HG02571 (cell line): ENCODE results near the gene SRSF4.
"Not testable (repeated sequence)": the region's sequence is repeated elsewhere in the genome, so short reads cannot be mapped to it uniquely, and the experiment has no call there.

Experiments
- ATAC-seq: cut with Tn5 transposase; IDR thresholded peaks from one replicate; pipeline ENCODE4 v1.9.1; 2021; ENCODE audit warnings: mild to moderate bottlenecking, moderate library complexity; ENCODE audit not compliant: unreplicated experiment

The SRSF4 gene

DNA sequence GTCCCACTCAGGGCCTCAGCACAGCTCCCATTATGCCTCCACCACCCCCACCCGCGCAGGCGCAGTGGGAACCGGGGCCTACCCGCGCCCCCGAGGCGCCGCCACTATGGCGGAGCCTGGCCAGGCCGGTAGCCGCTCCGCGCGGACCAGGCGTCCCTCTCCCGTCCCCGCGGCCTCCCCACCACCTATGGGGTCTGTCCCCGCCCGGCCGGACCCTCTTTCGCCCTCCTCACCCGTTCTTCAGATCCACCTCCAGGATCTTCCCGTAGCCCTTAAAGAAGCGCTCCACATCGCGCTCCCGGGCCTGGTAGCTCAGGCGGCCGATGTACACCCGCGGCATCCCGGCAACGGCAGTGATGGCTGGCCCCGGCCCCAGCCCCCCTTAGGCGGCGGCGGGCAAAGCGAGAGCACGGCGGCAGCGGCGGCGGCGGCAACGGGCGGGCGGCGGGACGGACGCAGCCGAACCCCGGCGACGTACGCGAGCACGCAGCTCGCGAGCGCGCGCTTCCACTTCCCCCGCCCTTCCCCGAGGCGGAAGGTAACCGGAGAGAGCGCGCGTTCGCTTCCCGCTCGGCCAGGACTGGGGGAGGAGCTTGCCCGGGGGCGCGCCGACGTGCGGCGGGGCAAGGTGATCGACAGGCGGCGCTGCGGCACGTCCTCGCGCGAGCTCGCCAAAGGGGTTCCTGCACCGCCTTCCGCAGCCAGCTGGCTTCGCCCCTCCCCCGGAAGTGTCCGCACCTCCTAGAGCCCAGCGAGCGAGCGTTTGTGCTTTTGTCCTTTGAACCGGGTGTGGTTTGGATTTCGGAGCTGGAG is at the start of gene SRSF4:
TSS of gene SRSF4 (minus strand) at position 488 of the 813 bp plus-strand sequence. CDS start at position 340, 148 bp downstream.
- peak; percentile 84 for ATAC-seq

DNA sequence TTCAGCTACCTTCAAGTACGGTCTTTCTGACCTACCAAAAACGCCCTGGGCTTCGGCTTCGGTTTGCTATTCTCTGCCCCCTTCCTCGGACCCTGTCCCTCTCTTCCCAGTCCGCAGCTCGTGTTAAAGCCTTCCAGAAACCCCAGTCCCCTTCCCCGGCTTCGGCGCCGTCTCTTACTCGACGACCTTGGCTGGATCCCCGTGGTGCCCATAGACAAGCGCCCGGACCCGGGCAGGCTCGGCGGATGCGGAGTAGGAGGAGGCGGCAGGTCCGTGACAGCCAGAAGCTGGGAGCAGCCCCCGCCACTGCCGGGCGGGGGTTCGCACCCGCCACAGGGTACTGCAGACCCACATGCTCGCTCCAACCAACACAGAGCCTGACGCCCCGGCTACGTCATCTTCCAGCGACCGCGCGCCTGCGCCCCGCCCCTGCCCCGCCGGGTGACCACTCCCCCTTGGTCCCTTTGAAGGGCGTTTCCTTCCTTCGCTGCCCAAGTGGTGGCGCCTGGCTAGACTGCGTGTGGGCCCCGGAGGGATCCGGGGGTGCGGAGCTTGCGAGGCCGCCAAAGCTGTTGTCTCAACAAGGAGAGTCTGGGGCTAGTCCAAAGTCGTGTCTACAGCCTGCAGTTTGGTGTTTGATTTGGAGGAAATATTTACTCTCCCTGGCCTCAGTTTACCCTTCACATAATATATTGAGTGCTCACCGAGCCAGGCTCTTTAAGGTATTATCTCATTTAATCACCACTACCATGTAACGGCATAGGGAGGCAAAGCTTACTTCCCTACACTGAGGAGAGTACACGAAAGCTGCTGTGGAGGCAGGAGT is 49.1 kb upstream of the SRSF4 start, which contains the start of gene MECR:
TSS of gene MECR (minus strand) at position 382 of the 826 bp plus-strand sequence. CDS start at position 354, 28 bp downstream.
- peak; percentile 80 for ATAC-seq

DNA sequence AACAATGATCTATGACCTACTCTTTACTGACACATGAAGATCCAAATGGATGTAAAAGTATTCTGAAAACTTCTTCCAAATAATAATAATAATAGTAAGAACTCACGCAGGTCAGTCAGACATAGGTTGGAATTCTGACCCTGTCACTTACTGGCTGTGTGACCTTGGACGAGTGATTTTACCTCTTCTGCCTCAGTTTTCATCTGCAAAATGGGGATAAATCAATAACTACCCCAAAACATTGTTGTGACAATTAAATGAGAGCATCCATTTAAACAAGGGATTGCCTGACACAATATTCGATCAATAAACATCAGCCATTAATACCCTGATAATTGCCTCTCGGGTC is 48.5 kb upstream of the SRSF4 start:
- ATAC-seq, result no peak

DNA sequence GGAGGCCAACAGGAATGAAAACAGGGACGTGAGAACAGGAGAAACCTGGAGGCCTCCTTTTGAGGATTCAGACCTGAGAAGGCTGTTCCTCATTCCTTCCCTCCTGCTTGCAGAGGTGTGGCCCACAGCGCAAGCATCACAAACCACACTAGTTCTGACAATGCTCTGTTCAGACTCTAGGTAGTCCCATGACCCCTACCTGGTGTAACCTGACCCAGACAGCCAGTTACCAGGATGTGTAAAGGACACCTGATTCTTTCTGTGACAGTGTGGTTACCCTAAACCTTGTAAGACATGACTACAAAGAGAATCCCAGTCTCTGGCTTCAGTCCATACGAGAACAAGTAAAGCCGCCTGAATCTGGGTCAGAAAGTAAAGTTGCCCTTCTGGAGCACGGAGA is 45.8 kb upstream of the SRSF4 start:
- no peak for ATAC-seq

DNA sequence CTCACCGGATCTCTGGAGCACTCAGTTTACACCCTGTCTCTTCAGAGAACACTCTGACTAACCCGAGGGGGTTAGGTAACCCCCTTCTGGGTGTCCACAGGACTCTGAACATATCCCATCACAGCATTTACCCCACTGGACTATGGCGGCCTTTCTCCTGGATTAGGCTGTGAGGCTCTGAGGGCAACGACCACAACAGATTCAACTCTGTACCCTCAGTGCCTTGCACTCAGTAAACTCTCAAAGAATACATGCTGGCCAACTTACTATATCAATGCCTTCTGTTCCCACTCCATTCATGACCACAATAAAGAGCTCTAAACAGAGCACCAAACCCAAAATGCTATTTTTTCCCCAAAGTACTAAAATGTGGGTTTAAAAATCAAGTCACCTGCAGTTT is 43.7 kb upstream of the SRSF4 start:
- ATAC-seq, result no peak

DNA sequence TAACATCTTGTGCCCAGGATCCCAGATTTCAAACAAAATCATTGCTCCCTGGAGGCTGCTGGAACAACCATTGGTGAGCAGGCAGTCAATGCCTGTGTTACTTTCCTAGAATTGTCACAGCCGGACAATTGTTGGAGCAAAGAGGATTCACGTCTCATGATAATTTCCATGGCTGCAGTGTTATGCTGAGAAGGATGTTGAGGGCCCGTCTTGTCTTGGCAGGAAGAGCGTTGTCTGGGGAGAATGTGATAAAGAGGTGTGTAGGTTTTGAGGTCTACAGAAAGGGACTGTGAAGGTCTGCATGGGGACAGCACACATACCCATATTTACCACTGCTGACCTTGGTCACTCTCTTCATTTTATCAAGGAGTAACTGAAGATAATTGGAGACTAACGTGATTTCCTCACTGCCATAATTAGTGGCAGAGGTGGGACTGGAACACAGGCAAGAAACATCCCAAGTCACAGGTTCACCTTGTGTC is 42.7 kb upstream of the SRSF4 start:
- no peak for ATAC-seq

DNA sequence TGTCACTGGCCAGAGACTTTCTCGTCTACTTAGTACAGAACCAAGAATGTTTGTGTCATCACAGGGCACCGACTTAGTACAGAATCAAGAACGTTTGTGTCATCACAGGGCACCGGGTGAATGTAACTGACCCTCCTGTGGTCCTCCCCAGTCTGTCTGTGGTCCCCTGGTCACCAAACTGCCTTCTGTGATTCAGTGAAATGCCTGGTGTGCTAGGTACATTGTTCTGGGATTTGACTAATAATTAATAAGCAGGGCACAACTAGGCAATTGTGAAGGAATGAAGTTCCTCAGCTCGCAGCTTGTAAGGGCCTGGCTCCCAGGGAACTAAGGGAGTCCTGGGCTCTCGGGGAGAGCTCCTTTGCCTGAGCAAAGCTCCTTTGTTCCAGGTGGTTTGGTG is 41.8 kb upstream of the SRSF4 start:
- no peak for ATAC-seq

DNA sequence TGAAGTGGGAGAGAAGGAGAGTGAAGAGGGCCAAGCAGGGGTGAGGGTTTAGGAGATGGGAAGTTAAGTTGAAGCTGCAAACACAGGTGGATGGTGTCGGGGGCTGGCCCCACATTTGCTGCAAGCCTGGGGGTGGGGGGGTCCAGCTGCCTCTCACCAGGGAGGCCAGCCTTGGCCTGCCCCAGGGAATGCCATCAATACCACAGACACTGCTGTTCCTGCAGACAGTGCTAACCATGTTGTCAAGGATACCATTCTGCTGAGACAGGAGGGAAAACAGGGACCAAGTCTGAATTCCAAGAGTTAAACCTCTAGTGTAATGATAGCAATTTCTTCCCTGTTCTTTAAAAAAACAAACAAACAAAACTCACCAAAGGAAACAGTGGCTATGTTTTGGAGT is 41.0 kb upstream of the SRSF4 start:
- no peak for ATAC-seq

DNA sequence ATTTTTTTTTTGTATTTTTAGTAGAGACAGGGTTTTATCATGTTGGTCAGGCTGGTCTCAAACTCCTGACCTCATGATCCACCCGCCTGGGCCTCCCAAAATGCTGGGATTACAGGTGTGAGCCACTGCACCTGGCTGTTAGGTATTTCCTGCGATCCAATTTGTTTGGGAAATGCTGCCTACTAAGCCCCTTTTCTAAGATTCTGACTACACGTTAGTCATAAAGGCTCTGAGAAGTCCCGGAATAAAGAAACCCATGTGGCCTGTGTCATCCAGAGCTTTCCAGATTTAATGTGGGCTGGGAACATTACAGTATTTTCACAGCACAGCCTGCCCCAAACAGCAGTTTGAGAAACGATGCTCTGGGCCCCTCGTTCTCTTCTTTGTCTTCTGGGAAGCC is 40.6 kb upstream of the SRSF4 start:
- not testable (repeated sequence) for ATAC-seq

DNA sequence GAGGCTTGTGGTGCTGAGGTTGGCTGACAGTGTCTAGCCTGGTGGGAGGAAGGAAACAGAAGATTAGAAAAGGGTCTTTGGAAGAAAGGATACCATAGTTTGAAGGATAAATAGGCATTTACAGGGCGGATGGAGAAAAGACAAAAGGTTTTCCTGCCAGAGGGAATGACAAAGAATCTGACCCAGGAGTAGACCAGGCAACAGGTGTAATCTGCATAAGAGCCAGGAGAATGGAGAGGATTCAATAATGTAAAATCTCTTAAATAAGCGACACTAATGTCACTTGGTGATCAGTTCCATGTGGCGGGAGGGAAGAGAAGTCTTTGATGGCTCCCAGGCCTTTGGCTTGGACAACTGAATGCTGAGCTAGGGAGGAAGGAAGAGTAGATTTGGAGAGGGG is 39.6 kb upstream of the SRSF4 start:
- ATAC-seq, result no peak

DNA sequence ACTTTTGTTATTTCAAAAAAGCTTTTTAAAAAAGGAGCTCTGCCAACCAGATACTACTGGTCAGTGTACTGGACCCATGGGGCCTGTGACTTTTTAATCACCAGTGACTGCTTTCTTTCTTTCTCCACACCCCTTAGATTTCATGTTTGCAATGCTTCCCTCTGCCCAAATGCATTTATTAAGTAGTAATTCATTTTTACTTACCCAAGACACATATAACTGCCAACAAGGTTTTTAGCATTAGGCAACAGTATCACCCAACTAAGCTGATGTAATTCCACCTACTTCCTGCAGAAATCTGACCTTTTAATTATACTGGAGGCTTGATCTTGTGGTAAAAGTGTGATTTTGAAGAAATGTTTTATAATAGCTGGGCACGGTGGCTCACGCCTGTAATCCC is 36.5 kb upstream of the SRSF4 start:
- no peak for ATAC-seq

DNA sequence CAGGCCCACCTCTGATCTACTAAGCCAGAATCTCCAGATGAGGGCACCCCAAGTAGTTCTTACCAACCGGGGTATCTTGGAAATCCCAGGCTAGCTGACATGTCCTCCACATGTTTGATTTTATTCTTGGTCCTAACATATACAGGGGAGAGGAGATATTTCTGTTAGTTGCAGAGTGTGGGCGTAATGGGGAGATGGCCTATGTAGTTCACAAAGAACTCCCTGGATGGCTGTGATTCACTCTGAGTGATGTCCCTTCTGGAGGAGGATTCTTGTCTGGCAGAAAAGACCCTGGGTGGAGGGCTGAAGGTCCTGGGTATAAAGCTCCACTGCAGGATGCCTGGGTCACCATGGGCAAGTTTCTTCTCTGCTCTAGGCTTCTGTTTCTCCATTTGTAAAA is 35.9 kb upstream of the SRSF4 start:
- ATAC-seq, result no peak

DNA sequence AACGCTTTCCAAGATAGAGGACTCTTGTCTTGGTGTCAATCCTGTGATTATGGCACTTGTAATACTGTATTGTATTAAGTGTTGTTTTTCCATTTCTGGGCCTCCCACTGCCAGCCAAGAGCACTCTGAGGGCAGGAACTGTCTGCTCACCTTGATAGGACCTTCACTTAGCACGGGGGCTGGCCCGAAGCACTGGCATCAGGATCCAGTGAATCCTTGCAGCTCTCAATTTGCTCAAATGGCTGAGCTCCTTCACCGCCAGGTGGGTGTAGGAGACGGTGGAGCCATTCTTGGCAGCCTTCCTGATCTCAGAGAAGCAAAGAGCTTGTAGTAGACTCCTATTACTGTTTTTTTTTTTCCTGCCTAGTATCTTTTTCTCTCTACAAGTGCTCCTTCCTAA is 31.4 kb upstream of the SRSF4 start:
- ATAC-seq, result no peak

DNA sequence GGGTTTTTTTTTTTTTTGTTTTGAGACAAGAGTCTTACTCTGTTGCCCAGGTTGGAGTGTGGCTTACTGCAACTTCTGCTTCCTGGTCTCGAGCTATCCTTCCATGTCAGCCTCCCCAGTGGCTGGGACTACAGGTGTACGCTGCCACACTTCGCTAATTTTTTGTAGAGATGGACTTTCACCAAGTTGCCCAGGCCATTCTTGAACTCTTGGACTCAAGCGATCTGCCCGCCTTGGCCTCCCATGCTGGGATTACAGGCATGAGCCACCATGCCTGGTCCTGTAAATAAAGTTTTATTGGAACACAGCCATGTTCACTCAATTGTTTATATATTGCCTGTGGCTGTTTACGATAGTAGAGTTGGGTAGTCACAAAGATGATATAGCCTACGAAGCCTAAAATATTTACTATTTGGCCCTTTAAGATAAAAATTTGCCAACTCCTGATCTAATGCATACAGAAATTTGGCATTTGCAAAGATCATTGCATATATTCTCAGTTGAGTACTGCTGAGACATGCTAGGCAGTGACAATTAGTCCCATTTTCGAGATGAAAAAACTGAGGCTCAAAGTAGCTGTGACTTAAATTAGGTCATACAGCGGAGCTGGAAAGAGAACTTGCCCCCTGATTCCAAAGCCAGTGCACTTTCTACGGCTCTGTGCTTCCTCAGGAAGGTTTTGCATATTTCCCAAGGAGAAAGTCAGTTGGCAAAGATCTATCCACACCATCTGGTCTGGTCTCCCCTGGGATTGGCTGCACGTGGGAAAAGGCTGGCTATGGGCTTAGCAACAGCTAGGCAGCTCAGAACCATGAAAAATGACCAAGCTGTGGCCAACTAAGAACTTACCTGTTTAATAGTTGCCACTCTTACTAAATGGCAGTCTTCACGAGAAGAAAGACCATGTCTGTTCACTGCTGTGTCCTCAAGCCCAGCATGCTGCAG is 29.7 kb upstream of the SRSF4 start:
- no peak for ATAC-seq

DNA sequence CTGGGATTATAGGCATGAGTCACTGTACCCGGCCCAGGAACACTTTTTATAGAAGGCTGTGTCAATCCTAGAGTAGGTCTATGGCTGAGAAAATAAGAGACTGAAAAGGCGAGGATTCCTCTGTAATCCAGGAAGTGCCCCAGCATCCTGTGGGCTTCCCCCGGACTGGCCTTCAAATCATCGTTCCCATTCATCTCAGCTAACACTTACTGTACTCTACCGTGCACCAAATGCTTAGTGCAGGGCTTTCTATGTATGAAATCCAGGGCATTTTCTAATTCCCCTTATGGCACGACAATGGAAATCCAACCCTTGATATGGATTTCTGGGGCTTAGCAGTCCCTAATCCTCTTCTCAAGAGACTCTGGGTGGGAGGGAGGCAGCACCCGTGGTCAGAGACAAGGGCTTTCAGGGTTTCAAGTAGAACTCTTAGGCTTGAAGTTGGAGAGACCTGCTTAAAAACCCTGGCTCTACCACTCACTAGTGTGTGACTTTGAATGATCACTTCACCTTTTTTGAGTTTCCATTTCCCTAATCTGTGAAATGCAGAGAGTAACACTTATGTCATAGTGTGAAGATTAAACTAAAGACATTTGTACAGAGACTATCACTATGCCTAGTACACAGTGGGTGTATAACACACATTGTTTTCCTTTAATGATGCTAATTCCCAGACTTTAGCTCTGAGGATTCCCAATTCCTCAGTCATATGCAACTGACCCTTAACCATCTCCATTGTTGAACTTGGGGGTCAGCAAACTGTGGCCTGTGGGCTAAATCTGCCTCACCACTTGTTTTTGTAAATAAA is 28.8 kb upstream of the SRSF4 start:
- no peak for ATAC-seq

DNA sequence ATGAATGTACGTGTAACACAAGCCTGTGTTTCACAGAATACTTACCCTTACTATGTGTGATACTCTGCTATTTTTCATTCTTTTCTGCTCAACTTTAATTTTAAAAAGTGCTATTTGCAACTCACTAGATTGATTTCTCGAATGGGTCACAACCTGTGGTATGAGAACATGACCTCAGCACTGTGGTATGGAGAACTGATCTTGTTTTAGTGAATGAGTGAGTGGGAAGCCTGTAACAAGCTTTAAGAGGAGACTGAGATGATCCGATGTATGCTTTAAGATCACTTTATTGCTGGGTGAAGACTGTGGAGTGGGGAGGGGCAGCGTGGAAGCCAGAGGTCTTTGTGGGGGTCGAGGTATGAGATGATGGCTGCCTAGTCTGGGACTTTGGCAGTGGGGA is 27.5 kb upstream of the SRSF4 start:
- no peak for ATAC-seq

DNA sequence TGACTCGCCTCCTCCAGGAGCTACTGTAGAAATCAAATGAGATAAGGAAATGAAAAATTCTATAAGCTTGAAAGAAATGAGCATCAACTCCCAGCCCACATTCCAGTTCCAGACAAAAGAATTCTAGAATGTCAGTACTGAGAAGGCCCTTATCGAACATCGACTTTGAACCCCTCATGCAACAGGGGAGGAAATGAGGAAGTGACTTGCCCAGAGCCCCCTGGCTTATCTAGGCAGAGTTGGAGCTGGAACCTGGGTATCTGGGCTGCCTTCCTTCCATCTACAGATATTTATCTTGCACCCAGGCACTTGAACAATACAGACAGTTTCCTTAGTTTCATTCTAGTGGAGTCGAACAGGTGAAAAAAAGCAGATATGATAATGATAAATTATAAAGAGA is 26.7 kb upstream of the SRSF4 start:
- no peak for ATAC-seq

DNA sequence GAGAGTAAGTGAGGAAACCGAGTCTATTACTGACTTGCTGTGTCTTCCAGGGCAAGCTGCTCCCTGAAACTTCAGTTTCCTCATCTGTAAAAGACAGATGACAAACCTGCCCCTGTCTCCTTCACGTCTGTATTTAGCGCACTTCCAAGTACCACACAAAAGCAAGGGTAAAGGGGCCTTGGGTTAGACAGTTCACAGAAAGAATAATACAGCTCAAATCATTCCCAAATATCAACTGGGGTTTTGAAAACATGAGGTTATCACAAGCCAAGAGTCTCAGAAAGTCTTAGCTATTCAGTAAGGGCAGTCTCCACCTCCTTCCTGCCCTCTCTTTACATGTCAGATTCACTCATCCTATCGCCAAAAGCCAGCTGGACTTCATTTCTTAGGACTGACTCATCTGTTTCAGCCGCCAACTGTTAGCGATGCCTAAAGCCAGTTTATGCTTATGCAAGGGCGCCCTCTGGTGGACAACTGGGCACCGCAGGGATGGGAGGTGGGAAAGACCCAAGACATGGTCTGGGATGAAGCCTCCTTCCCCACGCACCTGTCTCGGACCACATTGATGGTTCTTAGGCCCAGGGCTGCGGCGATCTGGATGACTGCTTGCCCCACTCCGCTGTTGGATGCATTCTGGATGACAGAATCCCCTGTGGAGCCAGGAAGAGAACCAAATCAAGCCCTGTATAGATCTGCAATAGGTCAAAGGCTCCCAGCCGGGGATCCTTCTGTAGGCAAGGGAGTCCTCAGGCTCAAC is 21.1 kb upstream of the SRSF4 start:
- ATAC-seq, result peak; percentile 58

DNA sequence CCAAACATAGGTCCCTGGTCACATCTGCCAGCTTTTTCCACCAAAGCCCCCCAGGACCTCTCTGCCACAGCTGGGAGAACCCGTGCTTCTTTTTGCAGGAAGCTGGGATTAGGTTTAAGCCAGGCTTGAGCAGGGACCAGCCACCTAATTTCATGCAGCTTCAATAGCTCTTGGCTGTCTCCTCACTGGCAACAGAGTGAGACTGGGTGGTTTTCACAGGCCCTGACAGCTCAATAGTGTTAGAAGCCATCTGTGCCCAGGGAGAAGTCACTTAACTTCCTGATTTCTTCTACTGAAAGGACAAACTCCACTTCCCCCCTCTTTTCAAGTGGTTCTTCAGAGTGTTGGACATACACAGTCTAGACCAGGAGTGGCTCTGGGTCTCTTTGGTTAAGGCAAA is 20.4 kb upstream of the SRSF4 start:
- no peak for ATAC-seq
